ENCODE measurements around the gene CCDC15.

DNA sequence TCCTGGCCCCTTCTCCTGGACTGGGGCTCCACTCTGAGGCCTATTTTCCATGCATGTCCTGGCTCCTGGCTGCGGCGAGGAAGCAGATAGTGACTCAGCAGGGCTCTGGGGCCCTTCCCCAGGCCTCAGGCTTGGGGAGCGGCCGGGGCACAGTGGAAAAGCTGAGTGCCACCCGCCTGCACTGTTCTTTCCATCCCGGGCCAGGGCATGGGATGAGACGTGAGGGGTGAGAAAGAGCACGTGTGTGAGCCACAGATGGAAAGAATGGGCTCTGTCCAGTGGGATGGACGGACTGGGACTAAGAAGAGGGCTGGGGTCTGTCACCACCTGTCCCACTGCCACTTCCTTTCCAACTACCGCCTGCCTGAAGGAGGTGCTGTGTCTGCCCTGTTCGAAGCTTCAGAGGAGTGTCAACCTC, 121.9 kb downstream of the CCDC15 start:
- TF ChIP-seq, protein P1, sequence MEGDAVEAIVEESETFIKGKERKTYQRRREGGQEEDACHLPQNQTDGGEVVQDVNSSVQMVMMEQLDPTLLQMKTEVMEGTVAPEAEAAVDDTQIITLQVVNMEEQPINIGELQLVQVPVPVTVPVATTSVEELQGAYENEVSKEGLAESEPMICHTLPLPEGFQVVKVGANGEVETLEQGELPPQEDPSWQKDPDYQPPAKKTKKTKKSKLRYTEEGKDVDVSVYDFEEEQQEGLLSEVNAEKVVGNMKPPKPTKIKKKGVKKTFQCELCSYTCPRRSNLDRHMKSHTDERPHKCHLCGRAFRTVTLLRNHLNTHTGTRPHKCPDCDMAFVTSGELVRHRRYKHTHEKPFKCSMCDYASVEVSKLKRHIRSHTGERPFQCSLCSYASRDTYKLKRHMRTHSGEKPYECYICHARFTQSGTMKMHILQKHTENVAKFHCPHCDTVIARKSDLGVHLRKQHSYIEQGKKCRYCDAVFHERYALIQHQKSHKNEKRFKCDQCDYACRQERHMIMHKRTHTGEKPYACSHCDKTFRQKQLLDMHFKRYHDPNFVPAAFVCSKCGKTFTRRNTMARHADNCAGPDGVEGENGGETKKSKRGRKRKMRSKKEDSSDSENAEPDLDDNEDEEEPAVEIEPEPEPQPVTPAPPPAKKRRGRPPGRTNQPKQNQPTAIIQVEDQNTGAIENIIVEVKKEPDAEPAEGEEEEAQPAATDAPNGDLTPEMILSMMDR (IDR thresholded peaks at IDR 0.05; ENCODE audit: low read length) = no peak
- TF ChIP-seq EZH2phosphoT487 (IDR thresholded peaks at IDR 0.05; ENCODE audit: low read length) (no peak), EZH2 (optimal IDR thresholded peaks at IDR 0.05; ENCODE audit: low read depth, low read length) (no peak)
